Astrocyte of the cerebellum (primary cell): ENCODE results near the gene CLDN7.
"Not testable (repeated sequence)": the region's sequence is repeated elsewhere in the genome, so short reads cannot be mapped to it uniquely, and the experiment has no call there.

Experiments used
- DNase-seq: peaks from one replicate; pipeline ENCODE4 v3.0.0-alpha.2; 2011; ENCODE audit warnings: low read depth
- H3K4me3 ChIP-seq: 2 replicates; pipeline ENCODE4 v1.5.1; 2011; ENCODE audit warnings: mild to moderate bottlenecking, low read depth, low read length, moderate library complexity
- in situ Hi-C: cut with HindIII; loops from 2 replicates; pipeline ENCODE4 v1.10.0; 2017; ENCODE audit warnings: low sequenced_read_pairs
- TF ChIP-seq, protein P1 (sequence below): IDR thresholded peaks from 2 replicates; pipeline ENCODE4 v1.5.1; 2012; ENCODE audit warnings: low read length, low read depth, moderate library complexity, mild to moderate bottlenecking; ENCODE audit errors: missing control alignments

The CLDN7 gene

DNA sequence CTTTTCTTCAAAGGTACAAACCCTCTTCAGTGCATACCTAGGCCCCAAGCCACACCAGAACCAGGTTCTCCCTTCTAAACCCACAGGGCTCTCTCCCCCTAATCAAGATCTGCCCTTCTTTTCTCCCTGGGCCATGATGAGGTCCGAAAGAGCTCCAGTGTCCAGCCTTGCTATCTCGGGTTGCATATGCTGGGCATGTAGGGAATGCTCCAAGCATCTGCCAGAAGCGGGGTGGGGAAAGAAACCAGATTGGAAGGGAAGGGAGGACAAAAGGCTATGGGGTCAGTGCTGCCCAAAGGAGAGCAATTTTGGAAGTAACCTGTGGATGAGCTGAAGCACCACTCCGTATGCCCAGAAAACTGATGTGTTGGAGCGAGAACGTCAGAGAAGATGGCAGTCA, 13.1 kb downstream of the CLDN7 start:
- no peak overlapping the region for H3K4me3 ChIP-seq
- in situ Hi-C loops: no loop called here
- TF ChIP-seq, protein P1, sequence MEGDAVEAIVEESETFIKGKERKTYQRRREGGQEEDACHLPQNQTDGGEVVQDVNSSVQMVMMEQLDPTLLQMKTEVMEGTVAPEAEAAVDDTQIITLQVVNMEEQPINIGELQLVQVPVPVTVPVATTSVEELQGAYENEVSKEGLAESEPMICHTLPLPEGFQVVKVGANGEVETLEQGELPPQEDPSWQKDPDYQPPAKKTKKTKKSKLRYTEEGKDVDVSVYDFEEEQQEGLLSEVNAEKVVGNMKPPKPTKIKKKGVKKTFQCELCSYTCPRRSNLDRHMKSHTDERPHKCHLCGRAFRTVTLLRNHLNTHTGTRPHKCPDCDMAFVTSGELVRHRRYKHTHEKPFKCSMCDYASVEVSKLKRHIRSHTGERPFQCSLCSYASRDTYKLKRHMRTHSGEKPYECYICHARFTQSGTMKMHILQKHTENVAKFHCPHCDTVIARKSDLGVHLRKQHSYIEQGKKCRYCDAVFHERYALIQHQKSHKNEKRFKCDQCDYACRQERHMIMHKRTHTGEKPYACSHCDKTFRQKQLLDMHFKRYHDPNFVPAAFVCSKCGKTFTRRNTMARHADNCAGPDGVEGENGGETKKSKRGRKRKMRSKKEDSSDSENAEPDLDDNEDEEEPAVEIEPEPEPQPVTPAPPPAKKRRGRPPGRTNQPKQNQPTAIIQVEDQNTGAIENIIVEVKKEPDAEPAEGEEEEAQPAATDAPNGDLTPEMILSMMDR: no peak
- DNase-seq: no peak

DNA sequence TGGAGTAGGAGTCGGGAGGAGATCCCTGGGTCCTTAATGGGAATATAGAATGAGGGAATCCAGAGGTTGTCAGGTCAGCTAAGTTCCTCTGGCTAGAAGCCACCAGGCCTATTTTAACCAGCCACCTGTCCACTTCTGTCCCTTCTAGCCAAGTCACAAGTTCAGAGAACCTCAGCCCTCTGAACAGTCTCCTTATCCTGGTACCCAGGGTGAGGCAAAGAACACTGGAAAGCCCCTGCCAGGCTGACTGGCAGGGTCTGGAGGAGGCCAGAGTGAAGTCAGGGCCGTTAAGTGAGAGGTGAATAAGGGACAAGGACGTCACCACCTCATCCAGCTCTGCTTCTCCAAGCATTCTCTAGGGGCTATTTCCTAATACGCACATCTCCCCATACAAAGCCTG, 13.5 kb downstream of the CLDN7 start:
- in situ Hi-C loops: no loop called here
- no peak overlapping the region for H3K4me3 ChIP-seq

GRCh38 chr17:7246779-7247178, 15.5 kb downstream of the CLDN7 start:
- TF ChIP-seq, protein P1: no peak
- DNase-seq: no peak
- no peak overlapping the region for H3K4me3 ChIP-seq
- in situ Hi-C loops: no loop called here

More for the DNA sequence above, 13.5 kb downstream of the CLDN7 start:
- DNase-seq: no peak
- TF ChIP-seq, protein P1: no peak

- H3K4me3 ChIP-seq, DNase-seq, in situ Hi-C loops: not testable (repeated sequence)
Observed at GRCh38 chr17:7243838-7244237, 18.4 kb downstream of the CLDN7 start.

- in situ Hi-C loops: no loop called here
- TF ChIP-seq, protein P1: no peak
- no peak for DNase-seq
- H3K4me3 ChIP-seq: peak overlapping the region; percentile 98
Observed at GRCh38 chr17:7243453-7243729, 18.9 kb downstream of the CLDN7 start.

GRCh38 chr17:7242717-7243452, 19.4 kb downstream of the CLDN7 start:
- H3K4me3 ChIP-seq: peak overlapping the region; percentile 98
- peak; percentile 92 for DNase-seq
- in situ Hi-C loops: no loop called here
- TF ChIP-seq, protein P1: no peak

- peak; percentile 75 for DNase-seq
- TF ChIP-seq, protein P1: no peak
- peak within 1 kb of the TSS; percentile 98 for H3K4me3 ChIP-seq
Observed at GRCh38 chr17:7241783-7242716, 20.2 kb downstream of the CLDN7 start, which contains the start of gene GABARAP. GABARAP (minus strand) TSS chr17:7242449; CDS start chr17:7242330, 119 bp downstream.

More at GRCh38 chr17:7241783-7242716, 20.2 kb downstream of the CLDN7 start, which contains the start of gene GABARAP:
- in situ Hi-C loops: no loop called here
